OCI-LY7 (cell line): ENCODE measurements around the gene PDIA4. TPM values are rescaled to one million over a fixed set of nuclear protein-coding genes. Genes with fewer than 3 reads are reported as not detected.

Source experiments
- BruUV-seq: library from RNA; stranded (reverse); fragments of 400-500 nt; replicated peaks from 2 replicates; lab custom pipeline; 2021; lab: Mats Ljungman, UMichigan
- CTCF ChIA-PET: fragments of 300-600 bp; sonication (Branson Sonifier 250); formaldehyde crosslinking; loops from one replicate; lab custom pipeline; 2022; ENCODE audit warnings: antibody characterized with exemption; ENCODE audit not compliant: unreplicated experiment; lab: Charles Lee
- POLR2A ChIA-PET: fragments of 300-600 bp; sonication (Branson Sonifier 250); formaldehyde crosslinking; loops from one replicate; lab custom pipeline; 2022; ENCODE audit warnings: antibody characterized with exemption; lab: Charles Lee
- DNase-seq: peaks from one replicate; pipeline ENCODE4 v3.0.0-alpha.2; 2015; ENCODE audit warnings: low spot score
- H2AFZ ChIP-seq: fragments of 200-600 bp; sonication (generic), shearing (Covaris generic); 2 replicates; pipeline ENCODE4 v1.6.1; 2014; ENCODE audit warnings: mild to moderate bottlenecking, antibody characterized with exemption, low read length, moderate library complexity
- H3K27ac ChIP-seq: fragments of 200-600 bp; sonication (generic); 2 replicates; pipeline ENCODE4 v1.5.1; 2014; ENCODE audit warnings: mixed run types, low read depth, mild to moderate bottlenecking, moderate library complexity, low read length, inconsistent platforms; ENCODE audit not compliant: poor library complexity, severe bottlenecking
- H3K36me3 ChIP-seq: fragments of 200-600 bp; sonication (generic); 2 replicates; pipeline ENCODE4 v1.6.1; 2014; ENCODE audit warnings: mild to moderate bottlenecking, antibody characterized with exemption, low read length, moderate library complexity, mixed read lengths; ENCODE audit not compliant: insufficient read depth
- H3K4me1 ChIP-seq: fragments of 200-600 bp; sonication (generic); 2 replicates; pipeline ENCODE4 v1.5.1; 2014; ENCODE audit warnings: mild to moderate bottlenecking, low read length; ENCODE audit not compliant: insufficient read depth, poor library complexity, severe bottlenecking
- H3K4me2 ChIP-seq: fragments of 200-600 bp; sonication (generic); 2 replicates; pipeline ENCODE4 v1.6.1; 2014; ENCODE audit warnings: mild to moderate bottlenecking, low read length
- H3K4me3 ChIP-seq: fragments of 200-600 bp; sonication (generic); 2 replicates; pipeline ENCODE4 v1.5.1; 2014; ENCODE audit warnings: mild to moderate bottlenecking, low read depth, low read length; ENCODE audit not compliant: poor library complexity, severe bottlenecking
- H3K79me2 ChIP-seq: fragments of 200-600 bp; sonication (generic); 2 replicates; pipeline ENCODE4 v1.6.1; 2016; ENCODE audit warnings: low read depth, mild to moderate bottlenecking, low read length, moderate library complexity, mixed read lengths; ENCODE audit not compliant: insufficient read depth
- H3K9me2 ChIP-seq: fragments of 200-600 bp; sonication (generic); 2 replicates; pipeline ENCODE4 v1.6.1; 2016; ENCODE audit warnings: mild to moderate bottlenecking, low read length, mixed read lengths; ENCODE audit not compliant: insufficient read depth
- H3K9me3 ChIP-seq: fragments of 200-600 bp; sonication (generic); 2 replicates; pipeline ENCODE4 v1.6.1; 2014; ENCODE audit warnings: mild to moderate bottlenecking, mixed run types, low read length, mixed read lengths
- H4K20me1 ChIP-seq: fragments of 200-600 bp; sonication (generic); 2 replicates; pipeline ENCODE4 v1.6.1; 2014; ENCODE audit warnings: mild to moderate bottlenecking, antibody characterized with exemption, low read length, moderate library complexity, mixed read lengths; ENCODE audit not compliant: insufficient read depth
- CTCF ChIP-seq: fragments of 200-600 bp; sonication (generic); conservative IDR thresholded peaks from 2 replicates; pipeline ENCODE4 v1.5.1; 2014; ENCODE audit warnings: mild to moderate bottlenecking, antibody characterized with exemption, low read length, moderate library complexity, mixed read lengths
- EZH2phosphoT487 ChIP-seq: fragments of 200-600 bp; sonication (generic); IDR thresholded peaks from 2 replicates; pipeline ENCODE4 v1.6.1; 2018; ENCODE audit warnings: low read depth, borderline replicate concordance, mild to moderate bottlenecking, mixed run types, antibody characterized with exemption, low read length, moderate library complexity, mixed read lengths
- intact Hi-C: fragments of 100-400 bp; cut with micrococcal nuclease; formaldehyde crosslinking; loops from one replicate; pipeline ENCODE4 v1.10.0; 2022; ENCODE audit not compliant: unreplicated experiment
- total RNA-seq, 2 experiments: library from RNA; depleted of rRNA in 1 of 2; stranded (reverse); fragments of >200 nt in 1 of 2; shearing (Covaris generic) in 1 of 2; gene quantifications; 2 replicates each; pipeline ENCODE4 v1.2.3, GENCODE V29; 2014 to 2022

The PDIA4 gene
- total RNA-seq, 2 experiments from 2014 or later: 130 to 141 TPM

GRCh38 chr7:149007611-149008010 is 20.7 kb downstream of the PDIA4 start:
- H3K4me1 ChIP-seq: no peaks in the 10 kb centered on the region
- no peaks in the 10 kb centered on the region for H3K79me2 ChIP-seq
- H3K9me3 ChIP-seq: no peaks in the 10 kb centered on the region
- H3K9me2 ChIP-seq: no peaks in the 10 kb centered on the region
- no peaks in the 10 kb centered on the region; the same call in 1 of the 2 replicates for H4K20me1 ChIP-seq
- ChIA-PET CTCF (interaction anchor here (0.7 to 1.6 kb wide), 2 partner anchors 20 to 58 kb away, joined by 4 to 7 read pairs; no protein-coding TSS in a partner anchor), POLR2A (interaction anchor here (0.6 to 1.2 kb wide), 2 partner anchors 20 to 117 kb away, joined by 3 read pairs; no protein-coding TSS in a partner anchor)
- H3K36me3 ChIP-seq: peaks cover 100% of the 10 kb centered on the region
- no TSS peak for BruUV-seq
- no peak overlapping the region for H3K27ac ChIP-seq
- H2AFZ ChIP-seq: no peak overlapping the region
- no peak for DNase-seq
- TF ChIP-seq CTCF: peak; percentile 44
- no peak for TF ChIP-seq EZH2phosphoT487
- no peak overlapping the region for H3K4me3 ChIP-seq
- intact Hi-C loops: no loop called here
- H3K4me2 ChIP-seq: no peak overlapping the region

DNA sequence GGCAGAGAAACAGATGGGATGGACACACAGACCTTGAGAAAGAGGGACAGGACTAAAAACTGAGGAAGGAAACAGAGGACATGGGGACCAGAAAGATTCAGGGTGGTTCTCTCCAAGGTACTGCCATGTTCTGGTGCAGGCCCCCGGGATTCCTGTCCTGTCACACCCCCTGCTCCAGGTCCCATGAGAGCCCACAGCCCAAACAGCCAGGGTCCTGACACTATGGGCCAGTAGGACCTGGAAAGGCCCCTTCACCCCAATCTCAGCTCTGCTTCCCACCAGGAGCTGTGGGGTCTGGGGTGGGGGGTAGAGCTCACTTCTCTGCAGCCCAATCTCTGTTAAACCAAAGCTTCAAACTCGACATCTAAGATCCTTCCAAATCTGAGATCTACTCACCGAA is 21.2 kb downstream of the PDIA4 start:
- Histone ChIP-seq H3K27ac (no peak overlapping the region), H4K20me1 (no peaks in the 10 kb centered on the region; the same call in 1 of the 2 replicates), H3K4me1 (no peaks in the 10 kb centered on the region), H3K4me3 (no peak overlapping the region), H3K79me2 (no peaks in the 10 kb centered on the region), H3K4me2 (no peak overlapping the region), H3K9me3 (no peaks in the 10 kb centered on the region), H3K9me2 (no peaks in the 10 kb centered on the region), H3K36me3 (peaks cover 99% of the 10 kb centered on the region), H2AFZ (no peak overlapping the region)
- intact Hi-C loops: no loop called here
- BruUV-seq: no TSS peak
- ChIA-PET CTCF (interaction anchor here (0.7 to 1.6 kb wide), 2 partner anchors 19 to 59 kb away, joined by 4 to 7 read pairs; no protein-coding TSS in a partner anchor), POLR2A (interaction anchor here (0.7 to 1.2 kb wide), 2 partner anchors 20 to 62 kb away, joined by 3 read pairs; no protein-coding TSS in a partner anchor)
- no peak for TF ChIP-seq CTCF
- TF ChIP-seq EZH2phosphoT487: no peak
- no peak for DNase-seq

DNA sequence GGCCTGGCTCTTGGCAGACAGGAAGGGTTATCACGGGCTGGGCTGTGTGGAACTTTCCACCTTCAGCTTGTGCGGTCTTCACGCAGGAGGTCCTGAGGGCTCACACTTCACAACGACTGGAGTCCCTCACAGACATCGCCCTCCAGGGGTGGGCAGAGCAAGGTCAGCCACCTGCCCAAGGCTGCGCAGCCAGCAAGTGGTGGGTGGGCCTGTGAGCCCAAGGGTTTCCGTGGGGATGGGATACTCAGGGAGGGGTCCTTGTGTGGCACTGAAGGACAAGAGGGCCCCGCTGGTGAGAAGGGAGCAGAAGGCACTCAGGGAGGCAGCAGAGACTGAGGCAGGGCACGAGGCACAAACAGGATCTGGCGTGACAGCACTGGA is 22.0 kb downstream of the PDIA4 start:
- BruUV-seq: no TSS peak
- TF ChIP-seq EZH2phosphoT487 (no peak), CTCF (no peak)
- Histone ChIP-seq H3K79me2 (no peaks in the 10 kb centered on the region), H3K4me2 (no peak overlapping the region), H2AFZ (no peak overlapping the region), H3K4me1 (no peaks in the 10 kb centered on the region), H3K4me3 (no peak overlapping the region), H4K20me1 (no peaks in the 10 kb centered on the region; the same call in 1 of the 2 replicates), H3K36me3 (peaks cover 99% of the 10 kb centered on the region), H3K9me3 (no peaks in the 10 kb centered on the region), H3K27ac (no peak overlapping the region), H3K9me2 (no peaks in the 10 kb centered on the region)
- intact Hi-C loops: no loop called here
- ChIA-PET CTCF (interaction anchor here (0.6 to 1.6 kb wide), 2 partner anchors 18 to 1991 kb away, joined by 4 to 7 read pairs; no protein-coding TSS in a partner anchor), POLR2A (interaction anchor here (0.8 kb wide), 1 partner anchor 54 kb away, joined by 5 read pairs; no protein-coding TSS in a partner anchor)
- DNase-seq: no peak
